Germinal center (tissue), 1 donor: ENCODE data around the gene ICAM2.
"Not testable (repeated sequence)": the region's sequence is repeated elsewhere in the genome, so short reads cannot be mapped to it uniquely, and the experiment has no call there.

Experiments used
- DNase-seq: peaks from one replicate; pipeline ENCODE4 v3.0.0; 2012; ENCODE audit warnings: mixed read lengths, low spot score

ICAM2 gene

DNA sequence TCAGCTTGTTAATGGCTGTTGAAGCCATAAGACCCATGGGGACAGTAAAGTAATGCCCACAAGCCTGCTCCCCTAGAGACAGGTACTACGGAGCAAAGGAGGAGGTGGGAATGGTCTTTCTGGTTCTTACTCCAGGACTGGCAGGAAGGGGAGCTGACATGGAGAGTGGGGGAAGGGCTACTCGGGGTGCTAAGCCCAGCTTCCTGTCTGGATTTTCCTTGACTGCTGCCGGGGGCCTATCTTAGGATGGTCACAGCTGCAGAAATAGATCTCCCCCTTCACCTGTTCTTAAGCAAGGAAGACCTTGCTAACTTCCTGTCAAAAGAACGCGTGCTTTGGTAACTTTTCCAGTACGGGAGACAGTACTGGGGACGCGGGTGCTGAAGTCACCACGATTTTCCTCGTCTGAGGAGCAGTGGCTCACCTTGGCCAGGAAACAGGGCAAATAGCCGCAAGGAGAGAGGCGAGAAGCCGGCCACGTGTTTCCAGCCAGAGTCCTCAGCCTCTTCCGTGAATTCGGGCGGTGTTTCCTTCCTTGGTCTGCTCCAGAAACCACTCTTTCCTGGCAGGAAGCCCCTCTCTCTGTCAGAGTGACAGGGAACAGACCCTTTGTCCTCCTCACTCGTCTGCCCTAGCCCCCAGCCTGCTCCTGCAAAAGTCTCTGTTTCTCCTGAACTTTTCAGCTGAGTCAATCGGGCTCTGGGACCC is 22.9 kb downstream of the ICAM2 start:
- DNase-seq: no peak

DNA sequence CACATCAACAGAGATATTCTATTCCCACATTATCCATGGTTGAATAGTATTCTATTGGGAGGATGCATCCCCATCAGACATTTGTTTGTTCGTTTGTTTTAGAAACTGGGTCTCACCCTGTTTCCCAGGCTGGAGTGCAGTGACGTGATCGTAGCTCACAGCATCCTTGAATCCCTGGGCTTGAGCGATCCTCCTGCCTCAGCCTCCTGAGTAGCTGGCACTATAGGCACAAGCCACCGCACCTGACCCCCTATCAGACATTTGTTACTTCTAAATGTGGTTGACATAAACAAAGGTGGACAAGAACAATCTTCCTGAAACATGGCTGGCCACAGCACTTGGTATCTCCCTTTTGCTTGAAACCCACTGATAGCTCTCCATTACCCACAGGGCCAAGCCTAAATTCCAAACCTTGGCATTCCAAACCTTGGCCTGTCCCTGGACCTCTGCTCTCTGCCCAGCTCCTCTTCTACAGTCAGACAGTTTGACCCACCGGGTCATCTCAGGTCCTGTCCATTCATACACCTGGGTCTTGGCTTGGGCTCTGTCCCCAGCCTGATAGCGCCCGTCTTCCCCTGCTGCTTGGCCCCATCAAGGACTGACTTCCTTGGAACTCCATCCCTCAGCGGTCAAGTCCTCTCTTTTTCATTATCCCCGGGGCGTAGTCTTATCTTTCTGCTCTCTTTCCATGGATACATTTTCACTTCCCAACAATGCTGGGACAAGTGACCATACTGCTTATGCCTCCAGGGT is 23.8 kb downstream of the ICAM2 start:
- DNase-seq: no peak

DNA sequence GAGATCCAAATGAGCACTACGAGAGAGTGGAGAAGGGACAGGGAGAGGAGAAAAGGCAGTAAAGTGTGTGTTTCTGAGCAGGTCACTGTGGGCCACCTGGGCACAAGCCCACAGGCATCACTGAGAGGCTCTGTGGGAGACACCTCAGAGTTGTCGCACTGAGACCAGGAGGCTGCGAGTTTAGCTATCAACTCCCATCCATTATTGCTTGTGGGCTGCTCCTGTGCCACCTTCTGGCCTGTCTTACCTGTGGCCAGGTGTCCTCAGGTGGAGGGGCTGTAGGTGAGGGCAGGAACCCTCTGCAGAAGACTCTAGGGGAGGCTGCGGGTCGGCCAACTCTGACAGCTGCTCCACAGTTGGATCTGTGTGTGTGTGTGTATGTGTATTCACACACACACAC is 24.8 kb downstream of the ICAM2 start:
- DNase-seq: no peak

DNA sequence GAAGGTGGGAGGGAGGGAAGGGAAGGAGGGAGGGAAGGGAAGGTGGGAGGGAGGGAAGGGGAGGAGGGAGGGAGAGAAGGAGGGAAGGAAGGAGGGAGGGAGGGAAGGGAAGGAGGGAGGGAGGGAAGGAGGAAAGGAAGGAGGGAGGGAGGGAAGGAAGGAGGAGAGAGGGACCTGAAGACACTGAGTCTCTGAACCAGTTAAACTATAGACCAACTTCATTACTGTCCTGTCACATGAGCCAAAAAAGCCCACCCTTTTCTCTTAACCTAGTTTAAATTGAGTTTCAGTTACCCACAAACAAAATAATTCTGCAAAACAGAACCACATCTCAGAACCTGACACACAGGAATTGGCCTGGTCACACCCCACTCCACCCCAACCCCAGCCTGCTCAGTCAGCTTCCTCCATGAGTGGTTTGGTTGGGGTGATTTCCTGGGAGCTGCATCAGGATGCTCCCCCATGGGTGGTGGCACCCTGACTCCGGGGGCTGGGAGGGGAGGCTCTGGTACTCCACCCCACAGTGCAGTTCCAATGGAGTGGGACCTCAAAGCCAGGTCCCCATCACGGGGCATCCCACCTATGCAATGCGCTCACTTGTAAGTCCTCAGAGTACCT is 27.0 kb downstream of the ICAM2 start:
- no peak for DNase-seq

DNA sequence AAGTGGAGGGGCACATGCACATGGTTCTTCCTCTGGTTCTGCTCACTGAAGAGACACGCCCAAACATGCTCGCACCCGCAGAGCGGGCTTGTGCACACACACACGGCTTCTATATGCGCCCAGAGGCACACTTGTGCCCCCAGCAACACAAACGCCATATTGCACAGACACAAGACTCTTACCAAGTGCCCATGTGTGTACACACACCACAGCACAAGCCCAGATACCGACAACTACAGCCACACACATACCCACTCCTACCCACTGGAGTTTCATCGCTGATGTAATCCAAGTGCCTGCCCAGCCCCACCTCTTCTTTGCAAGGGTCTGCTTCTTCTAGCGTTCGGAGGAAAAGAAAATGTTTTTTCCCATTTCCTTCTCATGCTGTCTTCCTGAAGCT is 28.8 kb downstream of the ICAM2 start:
- DNase-seq: no peak

DNA sequence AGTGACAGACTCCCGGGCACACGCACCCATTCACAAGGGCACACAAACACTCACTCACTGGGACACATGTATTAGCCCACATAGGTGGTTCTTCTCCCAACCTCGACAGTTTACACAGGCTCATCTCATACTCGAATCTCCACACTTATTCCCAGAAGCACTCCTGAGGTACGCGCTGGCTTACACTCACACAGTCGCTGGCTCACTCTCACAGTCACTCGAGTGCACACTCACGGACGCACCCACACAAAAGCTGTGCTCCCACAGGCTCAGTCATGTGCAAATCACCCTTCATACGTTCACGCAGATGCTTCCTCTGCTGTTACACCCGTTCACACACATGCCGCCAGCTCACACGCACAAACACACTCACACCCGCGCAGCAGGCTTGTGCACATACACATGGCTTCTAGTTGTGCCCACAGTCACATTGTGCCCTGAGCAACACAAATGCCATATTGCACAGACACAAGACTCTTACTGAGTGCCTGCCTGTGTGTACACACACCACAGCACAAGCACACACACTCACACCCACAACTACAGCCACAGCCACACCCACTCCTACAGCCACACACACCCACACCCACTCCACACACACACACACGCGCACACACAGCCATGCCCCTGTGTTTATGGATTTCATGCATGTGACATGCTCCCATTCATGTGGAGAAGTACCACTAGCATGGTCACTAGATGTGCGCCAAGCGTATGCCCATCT is 30.6 kb downstream of the ICAM2 start:
- no peak for DNase-seq

DNA sequence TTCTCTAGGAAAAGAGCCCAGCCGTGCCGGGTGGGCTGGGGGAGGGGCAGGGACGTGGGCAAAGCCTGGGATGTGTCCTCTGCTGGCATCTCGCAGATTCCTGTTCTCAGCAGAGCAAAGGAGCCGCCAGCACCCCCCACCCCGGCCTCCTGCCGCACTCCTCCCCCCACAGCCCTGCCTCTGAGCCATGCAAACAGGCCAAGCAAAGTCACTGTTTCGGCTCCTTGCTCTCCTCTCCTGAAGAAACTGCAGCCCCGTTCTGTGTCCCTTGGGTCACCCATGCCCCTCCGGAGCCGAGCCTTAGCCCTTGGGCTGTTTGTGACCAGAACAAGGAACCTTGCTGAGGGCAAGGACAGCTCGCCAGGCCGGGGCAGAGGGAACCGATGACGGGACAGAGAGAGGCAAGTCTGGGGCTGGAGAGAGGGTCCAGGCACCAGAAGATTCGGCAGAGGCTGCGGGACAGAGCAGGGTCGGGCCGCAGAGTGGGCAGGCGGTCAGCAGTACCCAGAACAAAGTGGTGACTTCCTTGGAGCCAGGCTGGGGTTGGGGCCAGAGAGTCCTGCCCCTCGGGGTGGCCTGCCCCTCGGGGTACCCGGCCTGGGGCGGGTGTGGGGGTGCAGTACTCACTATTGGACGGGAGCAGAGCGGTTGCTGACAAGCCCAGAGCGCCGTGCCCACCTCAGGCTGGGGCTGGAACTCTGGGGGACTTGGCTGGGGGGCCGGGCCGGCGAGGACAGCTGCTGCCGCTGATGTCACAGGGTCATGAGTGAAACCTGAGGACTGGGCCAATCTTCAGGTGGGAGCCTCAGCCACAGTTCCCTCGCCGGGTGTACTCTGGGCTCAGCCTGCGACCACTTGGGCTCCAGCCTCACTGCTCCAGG is 31.5 kb downstream of the ICAM2 start:
- DNase-seq: no peak

DNA sequence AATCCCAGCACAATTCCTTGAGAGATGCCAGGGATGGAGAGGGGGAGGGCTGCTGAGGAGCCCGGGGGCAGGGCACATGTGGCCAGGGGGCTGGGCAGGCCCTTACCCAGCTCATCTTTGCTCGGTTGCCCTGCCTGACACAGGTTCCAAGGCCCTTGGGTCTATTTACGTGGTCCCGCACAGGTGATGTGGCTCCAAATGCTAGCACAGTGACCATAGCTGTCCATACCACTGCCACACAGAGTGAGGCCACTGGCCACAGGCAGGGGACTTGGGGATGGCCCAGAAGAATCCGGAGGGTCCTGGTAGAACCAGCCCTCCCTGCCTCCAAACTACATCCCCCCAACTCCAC is 32.3 kb downstream of the ICAM2 start:
- no peak for DNase-seq

DNA sequence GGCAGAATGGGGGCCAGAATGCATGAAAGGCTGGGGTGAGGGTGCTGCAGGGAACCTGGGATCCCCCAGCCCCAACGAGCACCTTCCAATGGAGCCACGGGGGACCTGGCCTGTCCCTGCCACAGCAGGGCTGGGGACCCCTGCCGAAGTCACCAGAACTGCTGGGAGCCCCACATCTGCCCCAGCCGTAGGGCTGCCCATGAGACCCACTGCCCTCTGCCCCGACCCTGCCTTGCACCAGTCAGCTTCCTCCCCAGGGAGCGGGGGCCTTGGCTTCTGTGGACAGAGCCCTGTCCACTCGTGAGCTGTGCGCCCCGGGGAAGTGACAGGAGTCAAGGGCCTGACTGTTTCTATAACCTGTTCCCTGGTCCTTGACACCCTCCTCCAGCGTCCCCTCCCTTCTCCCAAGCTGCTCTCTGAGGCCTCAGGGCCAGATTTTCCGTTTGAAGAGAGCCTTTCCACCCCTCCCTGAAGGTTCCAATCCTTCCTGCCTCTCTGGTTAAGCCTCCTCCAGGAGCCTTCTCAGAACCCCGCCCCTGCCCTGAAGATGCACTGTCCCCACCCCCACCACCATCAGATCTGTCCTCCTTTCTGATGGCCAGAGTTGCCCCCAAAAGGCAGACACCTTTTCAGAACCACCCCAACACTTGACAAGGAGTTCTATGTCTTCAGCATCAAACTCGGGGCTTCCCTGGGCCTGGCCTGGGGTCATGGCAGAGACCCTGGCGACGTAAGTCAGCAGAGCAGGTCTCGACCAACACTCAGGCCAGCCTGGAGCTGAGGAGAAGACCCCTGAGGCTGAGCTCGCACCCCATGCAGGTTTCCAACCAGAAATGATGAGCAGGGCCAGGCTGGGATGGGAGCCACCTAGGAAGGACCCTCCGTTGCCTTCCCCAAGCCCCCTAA is 33.0 kb downstream of the ICAM2 start:
- DNase-seq: no peak

DNA sequence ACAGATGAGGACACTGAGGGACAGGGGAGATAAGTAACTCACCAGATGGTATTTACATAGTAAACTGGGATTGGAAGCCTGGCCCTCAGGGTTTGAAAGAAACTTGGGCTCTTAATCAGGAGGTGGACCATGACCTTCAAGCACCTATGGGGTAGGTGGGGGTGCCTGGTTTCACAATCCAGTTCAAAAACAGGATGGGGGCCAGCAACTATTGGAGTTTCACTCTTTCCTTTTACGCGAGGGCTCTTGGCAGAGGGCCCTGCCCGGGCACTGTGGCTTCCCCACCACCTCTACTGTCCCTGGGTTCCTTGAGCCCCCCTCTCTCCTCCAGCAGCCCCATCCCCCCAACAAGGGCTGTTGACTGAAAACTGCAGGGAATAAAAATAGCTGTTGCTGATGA is 33.6 kb downstream of the ICAM2 start:
- DNase-seq: no peak

DNA sequence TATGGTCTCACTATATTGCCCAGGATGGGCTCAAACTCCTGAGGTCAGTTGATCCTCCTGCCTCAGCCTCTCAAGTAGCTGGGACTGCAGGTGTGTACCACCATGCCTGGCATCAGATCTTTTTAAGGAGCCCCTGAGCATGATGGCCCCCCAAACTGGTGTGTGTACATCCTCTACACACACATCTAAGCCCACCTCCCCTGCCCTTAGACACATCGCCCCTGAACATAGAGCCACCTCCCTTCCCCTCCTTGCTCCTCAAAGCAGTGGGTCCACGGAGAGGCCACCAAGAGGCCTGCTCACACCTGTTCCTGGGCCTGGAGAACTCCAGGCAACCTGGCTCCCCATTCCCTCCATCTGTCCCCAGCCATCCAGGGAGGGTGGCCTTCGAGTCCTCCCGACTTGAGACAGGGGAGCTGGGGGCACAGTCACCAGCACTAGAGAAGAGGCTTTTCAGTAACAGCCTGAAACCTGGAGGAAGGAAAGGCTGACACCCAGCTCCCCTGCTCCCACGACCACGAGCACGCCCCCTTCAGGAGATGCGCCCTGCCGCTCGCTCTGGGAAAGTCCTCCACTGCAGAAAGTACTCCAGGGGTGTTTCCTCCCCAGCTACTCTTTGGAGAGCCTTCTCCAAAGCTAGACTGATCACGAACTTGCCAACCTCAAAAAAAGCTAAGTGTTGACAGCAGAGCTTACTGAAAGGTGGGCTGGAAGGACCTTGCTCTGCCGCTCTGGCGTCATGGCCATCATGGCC is 34.9 kb downstream of the ICAM2 start:
- DNase-seq: no peak

DNA sequence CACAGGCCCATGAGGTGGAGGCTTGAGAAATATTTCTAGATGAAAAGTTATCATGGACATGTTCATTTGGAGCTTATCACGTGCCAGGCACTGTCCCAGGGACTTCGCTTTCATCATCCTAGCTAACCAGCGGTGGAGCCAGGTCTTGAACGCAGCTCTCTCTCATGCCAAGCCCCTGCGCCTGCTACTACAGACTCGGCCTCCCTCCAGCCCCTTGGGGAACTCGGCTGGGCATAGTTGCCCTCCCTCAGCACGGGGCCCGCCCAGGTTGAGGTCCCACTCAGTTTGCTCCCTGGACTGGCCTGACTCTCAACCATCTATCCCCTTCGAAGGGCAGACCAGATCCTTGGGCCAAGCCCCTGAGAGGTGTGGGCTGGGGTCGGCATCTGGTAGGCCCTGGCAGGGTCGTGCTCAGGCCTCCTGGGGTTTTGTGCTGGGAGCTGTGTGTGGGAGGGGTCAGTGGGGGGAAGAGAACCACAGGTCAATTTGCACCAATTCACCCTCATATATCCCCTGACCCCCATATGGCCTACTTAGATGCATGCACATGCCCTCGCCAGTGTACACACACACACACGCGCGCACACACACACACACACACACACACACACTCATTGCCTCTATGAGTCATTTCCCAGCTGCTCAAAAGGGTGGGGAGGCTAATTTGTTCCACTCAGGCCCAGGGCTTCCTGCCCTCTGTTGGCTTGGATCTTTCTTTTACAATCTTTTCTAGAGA is 35.6 kb downstream of the ICAM2 start:
- DNase-seq: no peak

DNA sequence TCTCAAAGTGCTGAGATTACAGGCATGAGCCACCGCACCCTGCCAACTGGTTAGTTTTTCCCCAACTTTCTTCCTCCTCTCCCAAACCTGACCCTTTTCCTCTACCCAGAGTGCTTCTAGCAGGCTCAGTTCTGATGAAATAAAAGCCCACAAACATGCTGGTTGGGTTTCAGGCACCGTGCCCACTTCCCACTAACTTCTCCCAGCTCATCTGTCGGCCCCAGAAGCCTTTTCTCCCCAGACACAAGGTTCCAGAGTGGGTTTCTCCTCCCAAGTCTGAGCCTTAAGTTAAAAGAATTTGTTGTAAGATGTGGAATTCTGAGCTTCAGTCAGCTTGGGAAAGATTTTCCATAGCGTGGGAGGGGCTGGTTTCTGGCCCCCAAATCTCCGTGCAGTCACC is 36.2 kb downstream of the ICAM2 start:
- no peak for DNase-seq

DNA sequence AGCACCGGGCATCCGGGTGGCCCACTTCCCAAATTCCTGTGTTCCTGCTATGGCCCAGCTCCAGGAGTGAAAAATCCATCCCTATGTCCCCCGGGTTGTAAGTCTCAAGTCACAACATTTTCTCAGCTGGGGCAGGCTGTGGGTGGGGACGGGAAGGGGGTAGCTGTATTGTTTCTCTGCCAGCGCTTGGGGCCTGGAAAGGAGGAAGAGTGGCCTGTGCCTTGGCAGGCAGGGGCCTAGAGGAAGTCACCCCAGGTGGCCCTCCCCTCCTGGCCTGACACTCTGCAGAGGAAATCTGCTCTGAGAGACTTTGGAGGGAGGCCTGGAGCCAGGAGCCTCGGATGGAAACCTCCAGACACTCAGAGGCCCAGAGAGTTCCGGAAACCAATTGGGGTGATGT is 37.1 kb downstream of the ICAM2 start:
- DNase-seq: no peak

DNA sequence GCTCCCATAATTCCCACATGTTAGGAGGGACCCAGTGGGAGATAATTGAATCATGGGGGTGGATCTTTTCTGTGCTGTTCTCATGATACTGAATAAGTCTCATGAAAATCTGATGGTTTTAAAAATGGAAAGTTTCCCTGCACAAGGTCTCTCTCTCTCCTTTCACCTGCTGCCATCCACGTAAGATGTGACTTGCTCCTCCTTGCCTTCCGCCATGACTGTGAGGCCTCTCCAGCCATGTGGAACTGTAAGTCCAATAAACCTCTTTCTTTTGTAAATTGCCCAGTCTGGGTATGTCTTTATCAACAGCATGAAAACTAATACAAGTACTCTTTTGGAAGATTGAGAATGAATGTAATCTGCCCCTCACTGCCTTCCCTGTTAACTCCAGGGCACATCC is 37.8 kb downstream of the ICAM2 start:
- not testable (repeated sequence) for DNase-seq

DNA sequence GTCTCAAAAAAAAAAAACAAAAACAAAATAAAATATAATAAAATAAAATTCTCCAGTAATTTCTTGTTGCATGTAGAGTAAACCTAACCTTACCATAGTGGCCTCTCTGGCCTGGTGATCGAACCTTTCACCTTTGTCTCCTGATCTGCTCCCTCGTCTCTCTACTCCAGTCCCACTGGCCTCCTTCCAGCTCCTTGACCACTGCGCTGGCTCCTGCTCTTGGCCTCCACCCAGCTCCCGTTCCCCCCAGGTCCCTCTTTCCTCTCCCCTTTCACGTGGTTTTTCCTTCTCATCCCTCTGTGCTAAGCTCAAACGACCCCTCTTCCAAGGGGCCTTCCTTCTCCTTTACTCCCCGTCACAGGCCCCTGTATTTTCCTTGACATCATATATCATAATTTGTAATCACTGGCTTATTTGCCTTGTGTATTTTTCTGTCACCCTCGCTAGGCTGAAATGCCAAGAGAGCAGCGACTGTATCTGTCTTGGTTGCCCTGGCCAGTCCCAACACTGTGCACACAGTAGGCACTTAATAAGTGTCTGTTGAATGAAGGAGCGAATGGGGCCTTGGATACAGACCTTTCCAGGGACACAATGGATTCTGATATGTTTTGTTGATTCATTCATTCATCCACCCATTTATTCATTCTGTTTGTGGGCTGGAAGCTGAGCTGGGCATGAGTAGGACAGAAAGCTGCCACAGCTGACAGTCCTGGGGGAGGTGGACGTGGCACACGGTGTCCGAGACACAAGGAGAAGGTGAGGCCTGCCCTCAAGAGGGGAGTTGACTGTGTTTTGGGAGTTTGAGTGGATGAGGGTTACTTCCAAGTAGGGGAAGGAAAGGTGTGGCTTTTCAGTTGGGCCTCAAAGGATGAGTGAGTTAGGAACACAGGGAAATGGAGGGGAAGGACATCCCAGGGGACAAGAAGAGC is 41.9 kb downstream of the ICAM2 start:
- no peak for DNase-seq

DNA sequence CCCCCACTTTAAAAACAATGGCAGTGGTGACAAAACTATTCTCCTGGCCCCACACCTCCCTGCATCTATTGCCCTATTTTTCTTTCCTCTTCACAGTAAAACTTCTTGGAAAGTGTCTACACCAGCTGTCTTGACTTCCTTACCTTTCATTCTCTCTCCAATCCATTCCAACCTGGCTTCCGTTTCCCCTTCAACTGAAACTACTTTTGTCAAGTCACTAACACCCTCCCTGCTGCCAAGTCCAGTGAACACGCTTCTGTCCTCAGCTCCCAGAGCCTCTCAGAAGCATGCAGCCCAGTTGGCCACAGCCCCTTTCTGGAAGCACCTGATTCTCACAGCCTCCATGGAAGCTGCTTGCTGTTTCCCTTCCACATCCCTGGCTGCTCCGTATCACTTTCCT is 43.7 kb downstream of the ICAM2 start:
- DNase-seq: no peak

DNA sequence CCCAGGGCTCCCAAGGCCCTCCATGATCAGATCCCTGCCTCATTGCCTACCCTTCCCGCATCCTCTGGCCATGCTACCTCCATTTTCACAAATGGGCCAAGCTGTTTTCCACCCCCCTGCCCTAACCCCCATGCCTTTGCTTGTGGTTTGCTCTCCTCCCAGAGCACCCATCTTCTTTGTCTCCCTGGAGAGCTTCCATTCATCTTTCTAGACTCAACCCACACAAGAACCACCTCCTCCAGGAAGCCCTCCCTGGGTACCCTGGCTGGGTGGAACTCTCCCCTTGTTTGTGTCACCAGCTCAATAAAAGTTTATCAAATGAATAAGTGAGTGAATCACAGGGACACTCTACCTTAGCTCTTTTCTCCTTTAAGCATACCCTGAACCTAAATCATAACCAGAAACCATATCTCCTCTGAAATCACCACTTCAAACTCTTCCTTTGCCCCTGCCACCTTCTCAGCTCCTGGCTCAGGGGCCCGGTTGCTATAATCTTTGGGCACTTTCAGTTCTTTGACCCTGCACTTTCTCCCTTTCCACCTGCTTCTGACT is 44.8 kb downstream of the ICAM2 start:
- DNase-seq: no peak
